ENCODE measurements around the gene TMEM60. TPM values are rescaled to one million over a fixed set of nuclear protein-coding genes. Genes with fewer than 3 reads are reported as not detected.

The TMEM60 gene
- polyA plus RNA-seq, 1 donor from 2014 or later, result 29.3 TPM

DNA sequence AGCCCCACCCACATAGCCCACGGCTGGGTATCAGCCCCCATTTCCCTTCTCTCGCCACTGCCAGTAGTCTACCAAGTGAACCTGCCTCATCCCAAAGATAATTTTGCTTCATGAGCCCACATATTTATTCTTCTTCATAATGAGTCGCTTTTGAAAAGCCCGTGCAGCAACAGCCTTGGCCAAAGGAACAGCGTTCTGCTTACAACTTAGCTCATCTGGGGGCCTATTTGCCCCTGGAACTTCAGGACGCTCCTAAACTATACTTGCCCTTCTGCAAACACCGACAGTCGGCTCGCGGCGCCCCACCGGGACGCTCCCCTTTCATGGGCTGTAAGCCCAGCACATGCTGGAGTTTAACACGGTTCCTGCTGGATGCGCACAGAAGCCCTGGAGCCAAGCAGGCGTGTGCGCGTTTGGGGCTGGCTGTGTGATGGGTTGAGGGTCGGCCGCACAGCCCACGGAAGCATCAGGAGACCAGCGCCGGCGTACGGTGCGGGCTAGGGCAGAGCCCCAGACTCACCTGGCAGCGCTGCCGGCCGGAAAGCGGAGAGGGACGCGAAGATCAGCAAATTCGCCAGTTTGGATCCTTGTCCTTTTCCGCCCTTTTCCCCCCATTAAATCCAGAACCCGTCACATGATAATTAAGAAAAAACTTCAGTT is 370 bp downstream of the TMEM60 start:
- peak overlapping the region; percentile 83 for H2AFZ ChIP-seq (ENCODE audit: low read depth, low read length)
- H3K79me2 ChIP-seq (replicated peaks; ENCODE audit: insufficient read depth, low read length), result peaks cover 51% of the 10 kb centered on the region
- peaks cover 7% of the 10 kb centered on the region for H3F3A ChIP-seq (ENCODE audit: insufficient read depth, low read length, poor library complexity, severe bottlenecking)
- peak; percentile 35 for TF ChIP-seq SMC3 (conservative IDR thresholded peaks at IDR 0.05; ENCODE audit: poor library complexity)
- TF ChIP-seq, protein P1, sequence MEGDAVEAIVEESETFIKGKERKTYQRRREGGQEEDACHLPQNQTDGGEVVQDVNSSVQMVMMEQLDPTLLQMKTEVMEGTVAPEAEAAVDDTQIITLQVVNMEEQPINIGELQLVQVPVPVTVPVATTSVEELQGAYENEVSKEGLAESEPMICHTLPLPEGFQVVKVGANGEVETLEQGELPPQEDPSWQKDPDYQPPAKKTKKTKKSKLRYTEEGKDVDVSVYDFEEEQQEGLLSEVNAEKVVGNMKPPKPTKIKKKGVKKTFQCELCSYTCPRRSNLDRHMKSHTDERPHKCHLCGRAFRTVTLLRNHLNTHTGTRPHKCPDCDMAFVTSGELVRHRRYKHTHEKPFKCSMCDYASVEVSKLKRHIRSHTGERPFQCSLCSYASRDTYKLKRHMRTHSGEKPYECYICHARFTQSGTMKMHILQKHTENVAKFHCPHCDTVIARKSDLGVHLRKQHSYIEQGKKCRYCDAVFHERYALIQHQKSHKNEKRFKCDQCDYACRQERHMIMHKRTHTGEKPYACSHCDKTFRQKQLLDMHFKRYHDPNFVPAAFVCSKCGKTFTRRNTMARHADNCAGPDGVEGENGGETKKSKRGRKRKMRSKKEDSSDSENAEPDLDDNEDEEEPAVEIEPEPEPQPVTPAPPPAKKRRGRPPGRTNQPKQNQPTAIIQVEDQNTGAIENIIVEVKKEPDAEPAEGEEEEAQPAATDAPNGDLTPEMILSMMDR (IDR thresholded peaks at IDR 0.05; ENCODE audit: poor library complexity, severe bottlenecking), result no peak
- peak; percentile 26 for TF ChIP-seq POLR2AphosphoS5 (IDR thresholded peaks at IDR 0.05)
- TF ChIP-seq MXI1 (conservative IDR thresholded peaks at IDR 0.05; ENCODE audit: poor library complexity, severe bottlenecking), result peak; percentile 87
- no peak for TF ChIP-seq EP300 (conservative IDR thresholded peaks at IDR 0.05; ENCODE audit: poor library complexity, severe bottlenecking)
- TF ChIP-seq REST (IDR thresholded peaks at IDR 0.05; ENCODE audit: borderline replicate concordance), result peak; percentile 14
- TF ChIP-seq TAF1 (IDR thresholded peaks at IDR 0.05; ENCODE audit: low read depth), result no peak
- TF ChIP-seq EZH2 (IDR thresholded peaks at IDR 0.05; ENCODE audit: borderline replicate concordance, insufficient read depth, low read length, poor library complexity, severe bottlenecking), result no peak
- peak; percentile 43 for TF ChIP-seq RAD21 (conservative IDR thresholded peaks at IDR 0.05)
- no peaks in the 10 kb centered on the region for H3K9me2 ChIP-seq (ENCODE audit: insufficient read depth, low read length)
- H3K9ac ChIP-seq (ENCODE audit: low read length), result peak overlapping the region; percentile 75
- H3K27me3 ChIP-seq (ENCODE audit: insufficient read depth, low read depth, low read length), result no peaks in the 10 kb centered on the region
- H3K36me3 ChIP-seq (ENCODE audit: insufficient read depth, low read length), result no peaks in the 10 kb centered on the region
- peak overlapping the region; percentile 91 for H3K27ac ChIP-seq (ENCODE audit: low read length)
- H3K9me3 ChIP-seq (ENCODE audit: low read length), result no peaks in the 10 kb centered on the region
- no peaks in the 10 kb centered on the region for H4K20me1 ChIP-seq (ENCODE audit: insufficient read depth)
- H3K4me3 ChIP-seq (ENCODE audit: low read length), result peak overlapping the region; percentile 77
- H3K4me2 ChIP-seq (ENCODE audit: low read length), result peak overlapping the region; percentile 79

- no peak overlapping the region for H3K27ac ChIP-seq (ENCODE audit: low read length)
- no peaks in the 10 kb centered on the region for H3K9me2 ChIP-seq (ENCODE audit: insufficient read depth, low read length)
- no peak for TF ChIP-seq SMC3 (conservative IDR thresholded peaks at IDR 0.05; ENCODE audit: poor library complexity)
- no peak for TF ChIP-seq MXI1 (conservative IDR thresholded peaks at IDR 0.05; ENCODE audit: poor library complexity, severe bottlenecking)
- TF ChIP-seq RAD21 (conservative IDR thresholded peaks at IDR 0.05), result no peak
- TF ChIP-seq EZH2 (IDR thresholded peaks at IDR 0.05; ENCODE audit: borderline replicate concordance, insufficient read depth, low read length, poor library complexity, severe bottlenecking), result no peak
- TF ChIP-seq EP300 (conservative IDR thresholded peaks at IDR 0.05; ENCODE audit: poor library complexity, severe bottlenecking), result no peak
- TF ChIP-seq REST (IDR thresholded peaks at IDR 0.05; ENCODE audit: borderline replicate concordance), result no peak
- TF ChIP-seq, protein P1 (IDR thresholded peaks at IDR 0.05; ENCODE audit: poor library complexity, severe bottlenecking), result no peak
- TF ChIP-seq POLR2AphosphoS5 (IDR thresholded peaks at IDR 0.05), result no peak
- TF ChIP-seq TAF1 (IDR thresholded peaks at IDR 0.05; ENCODE audit: low read depth), result no peak
- peaks cover 7% of the 10 kb centered on the region for H3F3A ChIP-seq (ENCODE audit: insufficient read depth, low read length, poor library complexity, severe bottlenecking)
- H3K9me3 ChIP-seq (ENCODE audit: low read length), result no peaks in the 10 kb centered on the region
- H3K36me3 ChIP-seq (ENCODE audit: insufficient read depth, low read length), result no peaks in the 10 kb centered on the region
- no peaks in the 10 kb centered on the region for H4K20me1 ChIP-seq (ENCODE audit: insufficient read depth)
- H3K79me2 ChIP-seq (replicated peaks; ENCODE audit: insufficient read depth, low read length), result peaks cover 43% of the 10 kb centered on the region
- H3K4me3 ChIP-seq (ENCODE audit: low read length), result peak overlapping the region; percentile 77
- no peaks in the 10 kb centered on the region for H3K27me3 ChIP-seq (ENCODE audit: insufficient read depth, low read depth, low read length)
- H2AFZ ChIP-seq (ENCODE audit: low read depth, low read length), result no peak overlapping the region
- no peak overlapping the region for H3K9ac ChIP-seq (ENCODE audit: low read length)
- peak overlapping the region; percentile 79 for H3K4me2 ChIP-seq (ENCODE audit: low read length)
These were observed 1.3 kb downstream of the TMEM60 start for GRCh38 chr7:77796960-77797359.
